Naive thymus-derived CD4-positive, alpha-beta T cell (primary cell): ENCODE results near the gene DUXB. TPM values are rescaled to one million over a fixed set of nuclear protein-coding genes. Genes with fewer than 3 reads are reported as not detected.

ENCODE experiments used
- ATAC-seq: fragments of 150-1000 bp; cut with Tn5 transposase; 2 replicates; pipeline ENCODE4 v1.10.0; 2021; ENCODE audit warnings: mild to moderate bottlenecking, moderate library complexity
- CTCF ChIA-PET: fragments of 350-600 bp; sonication (Branson Sonifier 250); formaldehyde crosslinking; loops from one replicate; lab custom pipeline; 2021; ENCODE audit warnings: antibody characterized with exemption; lab: Charles Lee
- POLR2A ChIA-PET: fragments of 350-600 bp; sonication (Branson Sonifier 250); formaldehyde crosslinking; loops from one replicate; lab custom pipeline; 2021; ENCODE audit warnings: antibody characterized with exemption, inconsistent platforms; lab: Charles Lee
- DNase-seq, 9 donors: peaks; one replicate each; pipeline versions ENCODE4 v3.0.0 to v3.0.0-alpha.2; 2020 to 2022; ENCODE audit warnings: mixed read lengths in 1 of 9
- H3K27ac ChIP-seq: one replicate; pipeline ENCODE4 v1.7.0; 2013; ENCODE audit warnings: mild to moderate bottlenecking, low read depth, low read length, moderate library complexity
- H3K27me3 ChIP-seq, 2 donors: one replicate each; pipeline ENCODE4 v1.7.0; 2013; ENCODE audit warnings: low read length in 2 of 2, mild to moderate bottlenecking in 2 of 2, moderate library complexity in 2 of 2; ENCODE audit not compliant: control insufficient read depth in 2 of 2, insufficient read depth in 2 of 2
- H3K36me3 ChIP-seq, 3 experiments: 1 replicate in 2 of 3; 2 replicates in 1 of 3; pipeline ENCODE4 v1.7.0; 2013; ENCODE audit warnings: low read length in 3 of 3, mild to moderate bottlenecking in 3 of 3, moderate library complexity in 1 of 3; ENCODE audit not compliant: insufficient read depth in 3 of 3, control insufficient read depth in 2 of 3
- H3K4me1 ChIP-seq, 2 donors: one replicate each; pipeline ENCODE4 v1.7.0; 2013; ENCODE audit warnings: low read length in 2 of 2, mild to moderate bottlenecking in 2 of 2, moderate library complexity in 1 of 2; ENCODE audit not compliant: control insufficient read depth in 2 of 2, insufficient read depth in 2 of 2
- H3K4me3 ChIP-seq: 2 replicates; pipeline ENCODE4 v1.7.0; 2013; ENCODE audit warnings: mild to moderate bottlenecking, low read length
- H3K9me3 ChIP-seq, 3 experiments: 1 replicate in 2 of 3; 2 replicates in 1 of 3; pipeline ENCODE4 v1.7.0; 2013; ENCODE audit warnings: low read length in 3 of 3; ENCODE audit not compliant: control insufficient read depth in 2 of 3
- H3K27ac Mint-ChIP-seq, 9 donors: one replicate each; pipeline ENCODE4 v1.8.0; 2020 to 2022; ENCODE audit warnings: mixed read lengths in 9 of 9, mild to moderate bottlenecking in 8 of 9, moderate library complexity in 5 of 9, inconsistent platforms in 2 of 9
- H3K27me3 Mint-ChIP-seq, 5 donors: one replicate each; pipeline ENCODE4 v1.8.0; 2021 to 2022; ENCODE audit warnings: mixed read lengths in 5 of 5, mild to moderate bottlenecking in 1 of 5
- H3K36me3 Mint-ChIP-seq, 5 donors: one replicate each; pipeline ENCODE4 v1.8.0; 2020 to 2022; ENCODE audit warnings: mixed read lengths in 5 of 5, mild to moderate bottlenecking in 3 of 5, inconsistent platforms in 1 of 5
- H3K4me1 Mint-ChIP-seq, 7 donors: one replicate each; pipeline ENCODE4 v1.8.0; 2020 to 2022; ENCODE audit warnings: mixed read lengths in 7 of 7, mild to moderate bottlenecking in 3 of 7, inconsistent platforms in 1 of 7
- H3K4me3 Mint-ChIP-seq, 10 donors: one replicate each; pipeline ENCODE4 v1.8.0; 2020 to 2022; ENCODE audit warnings: mild to moderate bottlenecking in 10 of 10, mixed read lengths in 10 of 10, moderate library complexity in 6 of 10, inconsistent platforms in 2 of 10
- H3K9me3 Mint-ChIP-seq, 11 donors: one replicate each; pipeline ENCODE4 v1.8.0; 2020 to 2022; ENCODE audit warnings: mixed read lengths in 11 of 11, mild to moderate bottlenecking in 4 of 11, inconsistent platforms in 1 of 11, moderate library complexity in 1 of 11
- intact Hi-C, 2 donors: fragments of 100-400 bp; cut with micrococcal nuclease; formaldehyde crosslinking; loops; one replicate each; pipeline ENCODE4 v1.15.1; 2023
- polyA plus RNA-seq, 2 donors: library from polyadenylated mRNA; unstranded; fragments of 300-500 nt; fragmentation: Illumina TruSeq; gene quantifications; one replicate each; pipeline ENCODE4 v1.2.3, GENCODE V29; 2021
- total RNA-seq, 6 experiments: library from RNA in 5 of 6; stranded (reverse) in 5 of 6; gene quantifications; 1 replicate in 5 of 6; 2 replicates in 1 of 6; pipeline ENCODE4 v1.2.3 and lab custom pipeline; 2021 to 2026

DUXB gene
- total and polyA plus RNA-seq, 7 experiments from 2014 or later: not detected

DNA sequence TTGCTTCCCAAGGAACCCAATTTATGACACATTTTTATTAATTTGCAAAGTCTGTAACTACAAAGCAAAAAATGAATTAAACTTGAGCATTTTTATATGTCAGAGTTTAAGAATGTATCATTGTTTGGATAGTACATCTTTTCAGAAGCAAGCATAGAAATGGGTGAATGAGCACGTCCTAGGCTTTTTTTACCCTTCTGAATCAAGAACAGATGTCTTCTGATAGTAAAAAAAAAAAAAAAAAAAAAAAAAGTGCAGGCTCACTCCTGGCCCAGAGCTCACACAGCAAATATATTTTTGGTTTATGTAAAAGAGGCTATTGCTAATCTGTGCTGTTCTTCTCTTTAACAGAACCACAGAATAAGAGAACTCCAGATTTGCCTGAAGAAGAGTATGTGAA is 47.3 kb downstream of the DUXB start:
- POLR2A ChIA-PET: no interaction called here

DNA sequence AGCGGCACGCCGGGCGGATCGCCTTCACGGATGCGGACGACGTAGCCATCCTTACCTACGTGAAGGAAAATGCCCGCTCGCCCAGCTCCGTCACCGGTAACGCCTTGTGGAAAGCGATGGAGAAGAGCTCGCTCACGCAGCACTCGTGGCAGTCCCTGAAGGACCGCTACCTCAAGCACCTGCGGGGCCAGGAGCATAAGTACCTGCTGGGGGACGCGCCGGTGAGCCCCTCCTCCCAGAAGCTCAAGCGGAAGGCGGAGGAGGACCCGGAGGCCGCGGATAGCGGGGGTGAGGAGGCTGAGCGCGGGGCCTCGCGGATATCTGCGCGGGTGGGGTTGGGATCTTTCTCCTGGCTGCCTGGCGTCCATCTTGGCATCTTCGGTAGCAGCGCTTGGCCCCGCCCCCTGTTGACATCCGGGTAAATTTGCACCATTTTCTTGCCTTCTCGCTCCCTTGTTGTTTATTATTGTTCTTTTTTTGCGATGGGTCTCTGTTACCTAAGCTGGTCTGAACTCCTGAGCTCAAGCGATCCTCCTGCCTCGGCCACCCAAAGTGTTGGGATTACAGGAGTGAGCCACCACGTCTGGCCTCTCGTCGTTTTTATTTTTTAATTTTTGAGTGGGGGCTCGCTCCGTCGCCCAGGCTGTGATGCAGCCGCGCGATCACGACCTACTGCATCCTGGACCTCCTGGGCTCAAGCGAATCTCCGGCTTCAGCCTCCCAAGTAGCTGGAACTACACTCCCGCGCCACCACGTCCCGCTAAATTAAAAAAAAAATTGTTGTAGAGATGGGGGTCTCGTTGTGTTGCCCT is 52.8 kb downstream of the DUXB start:
- H3K36me3 ChIP-seq: peaks cover 0 to 31% (median 5%) of the 10 kb centered on the region in 3 experiments
- Mint-ChIP-seq H3K27ac (peak overlapping the region; percentile 96 to 100 (median 99)), H3K27me3 (no peaks in the 10 kb centered on the region), H3K36me3 (peaks cover 9 to 34% (median 19%) of the 10 kb centered on the region in 5 donors), H3K9me3 (peaks cover 0 to 8% (median 0%) of the 10 kb centered on the region in 11 donors), H3K4me3 (peak overlapping the region; percentile 90 to 100 (median 97)), H3K4me1 (peaks cover 41 to 78% (median 70%) of the 10 kb centered on the region in 7 donors)
- H3K27me3 ChIP-seq: no peaks in the 10 kb centered on the region
- ChIA-PET POLR2A (interaction anchor here (0.6 to 8.2 kb wide), 23 partner anchors 8 to 1564 kb away, joined by 3 to 118 read pairs (median 8); partner anchors contain the start of genes ADAT1, CFDP1, GABARAPL2 and GLG1), CTCF (interaction anchor here (0.5 to 2.0 kb wide), 5 partner anchors 25 to 177 kb away, joined by 3 to 8 read pairs (median 4); partner anchors contain the start of gene ADAT1)
- ATAC-seq (peak; percentile 59), DNase-seq (peak; percentile 81 to 90 (median 86))
- peak overlapping the region; percentile 97 for H3K27ac ChIP-seq
- H3K4me1 ChIP-seq: peaks cover 44 to 55% of the 10 kb centered on the region in 2 donors
- peak overlapping the region; percentile 97 for H3K4me3 ChIP-seq
- H3K9me3 ChIP-seq: no peaks in the 10 kb centered on the region
- intact Hi-C loops: loop anchor here (1.0 to 10.0 kb wide), 6 partner anchors 116 to 1351 kb away; partner anchors contain the start of genes PSMD7 (in 1 of the 2), RFWD3 (in 1 of the 2) and ZFP1 (in 1 of the 2)

More for the DNA sequence above, 47.3 kb downstream of the DUXB start:
- no peak for ATAC-seq
- peak overlapping the region in 8 of 10 donors; percentile 7 to 90 (median 52) for H3K4me3 Mint-ChIP-seq
- Histone ChIP-seq H3K36me3 (peaks cover 9 to 44% (median 37%) of the 10 kb centered on the region in 3 experiments), H3K4me3 (no peak overlapping the region), H3K9me3 (no peaks in the 10 kb centered on the region), H3K27ac (peak overlapping the region; percentile 59), H3K4me1 (peaks cover 27 to 29% of the 10 kb centered on the region in 2 donors), H3K27me3 (no peaks in the 10 kb centered on the region)
- H3K36me3 Mint-ChIP-seq: peaks cover 12 to 38% (median 36%) of the 10 kb centered on the region in 5 donors
- no peak for DNase-seq
- CTCF ChIA-PET: interaction anchor here (0.6 kb wide), 1 partner anchor 29 kb away, joined by 3 read pairs; no protein-coding TSS in a partner anchor
- no peaks in the 10 kb centered on the region for H3K9me3 Mint-ChIP-seq
- H3K4me1 Mint-ChIP-seq: peaks cover 46 to 72% (median 57%) of the 10 kb centered on the region in 7 donors
- intact Hi-C loops: no loop called here
- H3K27me3 Mint-ChIP-seq: no peaks in the 10 kb centered on the region
- H3K27ac Mint-ChIP-seq: peak overlapping the region in 8 of 9 donors; percentile 37 to 86 (median 48)

DNA sequence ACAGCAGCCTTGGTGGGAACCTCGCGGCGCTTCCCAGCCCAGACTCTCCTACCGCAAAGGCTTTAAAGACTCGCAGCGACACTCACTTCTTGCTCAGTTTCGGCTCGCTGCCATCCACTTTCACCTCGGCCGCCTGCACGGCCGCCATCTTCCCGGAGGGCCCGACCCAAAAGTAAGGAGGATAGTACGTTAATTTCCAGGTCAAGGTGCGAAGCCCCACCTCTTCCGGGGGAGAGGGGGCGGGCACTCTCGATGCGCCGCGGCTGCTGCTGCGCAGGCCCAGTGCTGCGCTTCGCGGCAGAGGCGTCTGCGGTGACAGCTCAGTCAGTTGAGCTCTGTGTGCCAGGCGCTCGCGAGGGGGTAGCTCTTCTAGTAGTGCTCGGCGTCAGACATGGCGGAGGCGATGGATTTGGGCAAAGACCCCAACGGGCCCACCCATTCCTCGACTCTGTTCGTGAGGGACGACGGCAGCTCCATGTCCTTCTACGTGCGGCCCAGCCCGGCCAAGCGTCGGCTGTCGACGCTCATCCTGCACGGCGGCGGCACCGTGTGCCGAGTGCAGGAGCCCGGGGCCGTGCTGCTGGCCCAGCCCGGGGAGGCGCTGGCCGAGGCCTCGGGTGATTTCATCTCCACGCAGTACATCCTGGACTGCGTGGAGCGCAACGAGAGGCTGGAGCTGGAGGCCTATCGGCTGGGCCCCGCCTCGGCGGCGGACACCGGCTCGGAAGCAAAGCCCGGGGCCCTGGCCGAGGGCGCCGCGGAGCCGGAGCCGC is 53.6 kb downstream of the DUXB start, which contains the start of the genes KARS1 and TERF2IP:
Gene KARS1 (minus strand): TSS at position 174 of the 773 bp plus-strand sequence. CDS start 26 bp downstream, at position 148.
Gene TERF2IP (plus strand): TSS at position 282 of the 773 bp plus-strand sequence. CDS start 110 bp downstream, at position 392.
- H3K36me3 Mint-ChIP-seq: peaks cover 9 to 36% (median 19%) of the 10 kb centered on the region in 5 donors
- Histone ChIP-seq H3K4me1 (peaks cover 36 to 48% of the 10 kb centered on the region in 2 donors), H3K36me3 (peaks cover 0 to 35% (median 10%) of the 10 kb centered on the region in 3 experiments), H3K27me3 (no peaks in the 10 kb centered on the region), H3K27ac (peak within 1 kb of the TSS; percentile 97), H3K4me3 (peak within 1 kb of the TSS; percentile 97), H3K9me3 (no peaks in the 10 kb centered on the region)
- POLR2A ChIA-PET: interaction anchor here (0.5 to 8.2 kb wide), 21 partner anchors 9 to 1544 kb away, joined by 3 to 118 read pairs (median 12); partner anchors contain the start of genes ADAT1, CFDP1, GABARAPL2 and GLG1
- ATAC-seq (peak; percentile 93), DNase-seq (peak; percentile 86 to 96 (median 96))
- CTCF ChIA-PET: interaction anchor here (0.5 to 2.0 kb wide), 4 partner anchors 25 to 176 kb away, joined by 3 to 8 read pairs (median 4); partner anchors contain the start of gene ADAT1
- H3K4me1 Mint-ChIP-seq: peaks cover 35 to 76% (median 67%) of the 10 kb centered on the region in 7 donors
- no peaks in the 10 kb centered on the region for H3K27me3 Mint-ChIP-seq
- peak within 1 kb of the TSS; percentile 90 to 100 (median 99) for H3K4me3 Mint-ChIP-seq
- peak within 1 kb of the TSS; percentile 96 to 100 (median 99) for H3K27ac Mint-ChIP-seq
- intact Hi-C loops: loop anchor here (1.0 to 10.0 kb wide), 16 partner anchors 24 to 1543 kb away; partner anchors contain the start of genes ADAT1 (in 2 of the 2), CFDP1 (in 2 of the 2), GABARAPL2 (in 2 of the 2) and TMEM170A (in 2 of the 2)
- H3K9me3 Mint-ChIP-seq: peaks cover 0 to 10% (median 0%) of the 10 kb centered on the region in 11 donors

DNA sequence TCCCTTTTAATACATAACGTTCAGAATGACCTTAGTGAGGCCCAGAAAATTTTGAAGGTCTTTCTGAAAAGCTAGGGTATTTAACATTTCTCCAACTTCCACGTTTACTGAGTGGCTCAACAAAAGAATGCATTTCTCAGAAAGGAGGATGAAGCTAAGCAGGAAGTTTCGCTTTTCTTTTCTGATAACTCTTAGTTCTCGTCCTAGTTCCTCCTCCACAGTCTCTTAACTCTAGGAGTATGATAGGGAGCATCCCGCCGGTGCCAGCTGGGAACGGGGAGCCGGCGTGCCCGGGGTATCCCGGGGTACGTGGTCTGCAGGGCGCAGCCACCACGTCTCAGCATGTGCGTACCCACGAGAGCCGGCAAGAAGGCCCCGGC is 54.2 kb downstream of the DUXB start:
- Histone ChIP-seq H3K36me3 (peaks cover 0 to 41% (median 11%) of the 10 kb centered on the region in 3 experiments), H3K4me1 (peaks cover 32 to 51% of the 10 kb centered on the region in 2 donors), H3K9me3 (no peaks in the 10 kb centered on the region), H3K27me3 (no peaks in the 10 kb centered on the region), H3K27ac (peak overlapping the region; percentile 97), H3K4me3 (peak overlapping the region; percentile 97)
- intact Hi-C loops: loop anchor here (1.0 to 10.0 kb wide), 15 partner anchors 24 to 1543 kb away; partner anchors contain the start of genes ADAT1 (in 2 of the 2), CFDP1 (in 2 of the 2), GABARAPL2 (in 2 of the 2) and TMEM170A (in 2 of the 2)
- DNase-seq (no peak), ATAC-seq (peak; percentile 10)
- H3K9me3 Mint-ChIP-seq: peaks cover 0 to 10% (median 0%) of the 10 kb centered on the region in 11 donors
- peak overlapping the region; percentile 90 to 100 (median 99) for H3K4me3 Mint-ChIP-seq
- H3K27me3 Mint-ChIP-seq: no peaks in the 10 kb centered on the region
- CTCF ChIA-PET: interaction anchor here (0.6 to 2.0 kb wide), 3 partner anchors 25 to 176 kb away, joined by 3 to 8 read pairs (median 3); partner anchors contain the start of genes ADAT1 and GABARAPL2
- peak overlapping the region; percentile 91 to 99 (median 99) for H3K27ac Mint-ChIP-seq
- H3K4me1 Mint-ChIP-seq: peaks cover 31 to 76% (median 64%) of the 10 kb centered on the region in 7 donors
- H3K36me3 Mint-ChIP-seq: peaks cover 9 to 38% (median 19%) of the 10 kb centered on the region in 5 donors
- POLR2A ChIA-PET: interaction anchor here (0.5 to 8.2 kb wide), 21 partner anchors 9 to 1544 kb away, joined by 3 to 118 read pairs (median 12); partner anchors contain the start of genes ADAT1, CFDP1, GABARAPL2 and GLG1

DNA sequence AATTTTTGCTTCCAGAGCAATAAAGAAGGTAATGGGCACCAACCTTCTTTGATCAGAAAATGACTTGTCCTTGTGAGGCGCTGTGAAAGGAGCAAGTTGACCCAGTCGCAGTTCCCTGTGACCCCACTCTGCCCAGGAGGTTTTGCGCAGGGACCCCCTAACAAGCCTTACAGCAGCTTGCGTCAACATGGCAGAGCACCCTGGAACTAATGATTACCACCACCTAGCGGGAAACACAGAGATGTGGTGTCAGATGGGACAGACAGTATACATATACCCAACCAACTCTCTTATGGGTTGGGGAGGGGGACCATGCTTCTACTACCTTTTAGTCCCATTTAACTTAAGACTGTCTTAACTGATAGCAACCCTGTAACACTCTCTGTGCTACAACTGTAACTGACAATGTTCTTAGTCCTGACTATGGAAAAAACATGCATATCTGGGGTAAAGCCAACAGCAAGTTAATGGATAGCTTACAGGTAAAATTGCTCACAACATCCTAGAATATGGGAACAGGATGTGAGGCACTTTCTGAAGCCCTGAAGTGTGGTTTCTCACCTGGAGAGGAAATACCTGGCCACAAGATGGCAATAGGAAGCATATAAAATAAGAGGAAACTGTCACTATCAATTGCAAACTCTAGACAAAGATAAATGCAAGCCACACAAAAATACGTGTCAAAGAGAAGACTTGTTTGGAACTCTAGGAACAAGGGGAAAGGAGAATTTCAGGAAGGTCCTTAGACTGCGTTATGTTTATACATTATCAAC is 56.8 kb downstream of the DUXB start:
- CTCF ChIA-PET: interaction anchor here (0.7 kb wide), 1 partner anchor 120 kb away, joined by 3 read pairs; no protein-coding TSS in a partner anchor
- POLR2A ChIA-PET: interaction anchor here (0.9 to 8.2 kb wide), 3 partner anchors 12 to 23 kb away, joined by 3 to 118 read pairs (median 4); partner anchors contain the start of gene ADAT1
- H3K4me1 Mint-ChIP-seq: peaks cover 13 to 65% (median 56%) of the 10 kb centered on the region in 7 donors
- Histone ChIP-seq H3K27me3 (no peaks in the 10 kb centered on the region), H3K36me3 (peaks cover 13 to 65% (median 30%) of the 10 kb centered on the region in 3 experiments), H3K4me1 (peaks cover 25 to 35% of the 10 kb centered on the region in 2 donors), H3K27ac (no peak overlapping the region), H3K9me3 (no peaks in the 10 kb centered on the region), H3K4me3 (no peak overlapping the region)
- DNase-seq (peak in 3 of 9 donors; percentile 31 to 46 (median 39)), ATAC-seq (no peak)
- no peaks in the 10 kb centered on the region for H3K27me3 Mint-ChIP-seq
- peak overlapping the region; percentile 45 to 86 (median 77) for H3K27ac Mint-ChIP-seq
- H3K9me3 Mint-ChIP-seq: peaks cover 0 to 10% (median 0%) of the 10 kb centered on the region in 11 donors
- intact Hi-C loops: loop anchor here (1.0 to 10.0 kb wide), 5 partner anchors 120 to 1347 kb away; partner anchors contain the start of genes PSMD7 (in 1 of the 2) and ZFP1 (in 1 of the 2)
- H3K36me3 Mint-ChIP-seq: peaks cover 9 to 37% (median 26%) of the 10 kb centered on the region in 5 donors
- peak overlapping the region; percentile 46 to 79 (median 72) for H3K4me3 Mint-ChIP-seq
